Measurements from ENCODE around the gene MARVELD2. TPM values are rescaled to one million over a fixed set of nuclear protein-coding genes. Genes with fewer than 3 reads are reported as not detected.
A peak's percentile ranks its signal among the peaks of the same experiment; 100 is the strongest.

Gene MARVELD2
- total and polyA plus RNA-seq, 2 of the 13 experiments (the other 11 are each of a cell fraction or from before 2014, with no cell fraction given) = 11.1 to 15.4 TPM

GRCh38 chr5:69415584-69415958 lies 655 bp downstream of the MARVELD2 start:
- Histone ChIP-seq H3K9me3 (ENCODE audit: low read length) (no peaks in the 10 kb centered on the region), H3K27me3 (ENCODE audit: control insufficient read depth in 1 of 2, insufficient read depth in 2 of 2, low read length in 2 of 2) (no peaks in the 10 kb centered on the region), H3K36me3 (replicated peaks in 1 of 2; ENCODE audit: control insufficient read depth in 1 of 2, insufficient read depth in 2 of 2, low read length in 2 of 2) (peaks cover 6 to 21% of the 10 kb centered on the region in 2 experiments; a peak in 4 of 5 replicates), H3K79me2 (ENCODE audit: insufficient read depth, low read length) (peaks cover 9% of the 10 kb centered on the region), H4K20me1 (ENCODE audit: insufficient read depth, low read length) (no peaks in the 10 kb centered on the region), H2AFZ (ENCODE audit: low read length) (peak overlapping the region; percentile 48), H3K4me3 (replicated peaks in 1 of 3; ENCODE audit: insufficient read depth in 1 of 3, low read depth in 2 of 3, low read length in 3 of 3) (peak overlapping the region; percentile 79 to 97 (median 92)), H3K4me2 (ENCODE audit: low read depth, low read length) (peak overlapping the region; percentile 81), H3K27ac (ENCODE audit: extremely low read length, insufficient read depth, low read length) (peak overlapping the region; percentile 67), H3K4me1 (ENCODE audit: insufficient read depth, low read length) (peaks cover 28% of the 10 kb centered on the region), H3K9ac (ENCODE audit: insufficient read depth, low read depth, low read length) (peak overlapping the region; percentile 80)
- intact Hi-C loops (cut with micrococcal nuclease; ENCODE audit: unreplicated experiment) (loop anchor here (1.0 to 2.0 kb wide), 2 partner anchors 37 to 77 kb away; partner anchors contain the start of gene OCLN), in situ Hi-C loops (cut with HindIII; ENCODE audit: extremely low pct_ligation_motif_present, low pct_unique_long_range_greater_than_20kb) (no loop called here)
- ChIA-PET CTCF (ENCODE audit: low intra/inter-chr PET ratio, low total read pairs) (no interaction called here), POLR2A (interaction anchor here (1.1 to 1.5 kb wide), 6 partner anchors 9 to 322 kb away, joined by 3 to 5 read pairs (median 4); partner anchors contain the start of gene SLC30A5)
- 8% methylated on average over 9 of the region's 18 CpGs for WGBS (ENCODE audit: low lambda C conversion rate)
- FAIRE-seq (peak; percentile 30), ATAC-seq (peak; percentile 57), DNase-seq (ENCODE audit: low spot score) (peak; percentile 5)
- BruUV-seq (replicated peaks) = TSS peak; percentile 62
- TF ChIP-seq SAFB2 (CRISPR knock-in tag; IDR thresholded peaks at IDR 0.05; ENCODE audit: borderline replicate concordance, low read depth) (no peak), MAZ (IDR thresholded peaks at IDR 0.05; ENCODE audit: borderline replicate concordance, low read depth, low read length) (no peak), MAZ (CRISPR knock-in tag; IDR thresholded peaks at IDR 0.05; ENCODE audit: low read depth) (0 out of 2 replicates have a peak, but pooled peaks have one; percentile 23), ZNF280B (CRISPR knock-in tag; IDR thresholded peaks at IDR 0.05; ENCODE audit: borderline replicate concordance) (no peak), MATR3 (CRISPR knock-in tag; IDR thresholded peaks at IDR 0.05) (no peak), TCF12 (IDR thresholded peaks at IDR 0.05) (no peak), TCF12 (CRISPR knock-in tag; IDR thresholded peaks at IDR 0.05) (no peak), HMGXB4 (CRISPR knock-in tag; IDR thresholded peaks at IDR 0.05; ENCODE audit: borderline replicate concordance in 1 of 2, low read depth in 1 of 2) (0 out of 4 replicates have a peak, but pooled peaks of 1 of the 2 experiments have one; percentile 2), PAXIP1 (CRISPR knock-in tag; conservative IDR thresholded peaks at IDR 0.05) (0 out of 2 replicates have a peak, but pooled peaks have one; percentile 2), GABPA (IDR thresholded peaks at IDR 0.05; ENCODE audit: low read depth, low read length) (no peak), GABPA (CRISPR knock-in tag; IDR thresholded peaks at IDR 0.05; ENCODE audit: low read depth) (0 out of 2 replicates have a peak, but pooled peaks have one; percentile 12), HNF1B (CRISPR knock-in tag; IDR thresholded peaks at IDR 0.05) (no peak), EP300 (IDR thresholded peaks at IDR 0.05; ENCODE audit: low read depth in 2 of 2, low read length in 2 of 2) (no peak), EP300 (CRISPR knock-in tag; IDR thresholded peaks at IDR 0.05; ENCODE audit: borderline replicate concordance) (no peak), FOXP1 (IDR thresholded peaks at IDR 0.05) (no peak), FOXP1 (CRISPR knock-in tag; IDR thresholded peaks at IDR 0.05) (no peak)

Measured in HepG2 (cell line).